ENCODE measurements around the gene TMPRSS4. TPM values are rescaled to one million over a fixed set of nuclear protein-coding genes. Genes with fewer than 3 reads are reported as not detected.

The TMPRSS4 gene
- total RNA-seq, 1 donor from 2014 or later = 12.1 TPM

GRCh38 chr11:118164885-118165284 lies 88.0 kb downstream of the TMPRSS4 start:
- H3K27me3 Mint-ChIP-seq = peaks cover 60% of the 10 kb centered on the region
- H3K4me1 Mint-ChIP-seq (ENCODE audit: low read depth) = no peaks in the 10 kb centered on the region
- no peak for TF ChIP-seq CTCF (IDR thresholded peaks at IDR 0.05; ENCODE audit: unreplicated experiment)
- no peak for DNase-seq (ENCODE audit: low spot score, unreplicated experiment)
- H3K36me3 Mint-ChIP-seq (ENCODE audit: insufficient read depth) = no peaks in the 10 kb centered on the region
- H3K4me3 Mint-ChIP-seq (ENCODE audit: low read depth) = no peak overlapping the region
- H3K27ac Mint-ChIP-seq = no peak overlapping the region
- no peaks in the 10 kb centered on the region for H3K9me3 Mint-ChIP-seq (ENCODE audit: low read depth)

- DNase-seq (ENCODE audit: low spot score, unreplicated experiment) = no peak
- H3K36me3 Mint-ChIP-seq (ENCODE audit: insufficient read depth) = no peaks in the 10 kb centered on the region
- peaks cover 69% of the 10 kb centered on the region for H3K27me3 Mint-ChIP-seq
- no peaks in the 10 kb centered on the region for H3K4me1 Mint-ChIP-seq (ENCODE audit: low read depth)
- no peaks in the 10 kb centered on the region for H3K9me3 Mint-ChIP-seq (ENCODE audit: low read depth)
- no peak overlapping the region for H3K4me3 Mint-ChIP-seq (ENCODE audit: low read depth)
- H3K27ac Mint-ChIP-seq = no peak overlapping the region
- TF ChIP-seq CTCF (IDR thresholded peaks at IDR 0.05; ENCODE audit: unreplicated experiment) = no peak
These were observed 89.8 kb downstream of the TMPRSS4 start for GRCh38 chr11:118166641-118167040.

GRCh38 chr11:118167253-118167652 lies 90.4 kb downstream of the TMPRSS4 start:
- Mint-ChIP-seq H3K27me3 (peaks cover 69% of the 10 kb centered on the region), H3K4me3 (ENCODE audit: low read depth) (no peak overlapping the region), H3K27ac (no peak overlapping the region), H3K4me1 (ENCODE audit: low read depth) (no peaks in the 10 kb centered on the region), H3K36me3 (ENCODE audit: insufficient read depth) (no peaks in the 10 kb centered on the region), H3K9me3 (ENCODE audit: low read depth) (no peaks in the 10 kb centered on the region)
- no peak for DNase-seq (ENCODE audit: low spot score, unreplicated experiment)
- no peak for TF ChIP-seq CTCF (IDR thresholded peaks at IDR 0.05; ENCODE audit: unreplicated experiment)

- Mint-ChIP-seq H3K4me3 (ENCODE audit: low read depth) (no peak overlapping the region), H3K9me3 (ENCODE audit: low read depth) (no peaks in the 10 kb centered on the region), H3K27me3 (peaks cover 71% of the 10 kb centered on the region), H3K4me1 (ENCODE audit: low read depth) (no peaks in the 10 kb centered on the region), H3K27ac (no peak overlapping the region), H3K36me3 (ENCODE audit: insufficient read depth) (no peaks in the 10 kb centered on the region)
- no peak for DNase-seq (ENCODE audit: low spot score, unreplicated experiment)
- TF ChIP-seq CTCF (IDR thresholded peaks at IDR 0.05; ENCODE audit: unreplicated experiment) = no peak
These were observed 91.0 kb downstream of the TMPRSS4 start for GRCh38 chr11:118167906-118168305.

- no peak overlapping the region for H3K27ac Mint-ChIP-seq
- H3K9me3 Mint-ChIP-seq (ENCODE audit: low read depth) = no peaks in the 10 kb centered on the region
- no peak overlapping the region for H3K4me3 Mint-ChIP-seq (ENCODE audit: low read depth)
- no peaks in the 10 kb centered on the region for H3K4me1 Mint-ChIP-seq (ENCODE audit: low read depth)
- DNase-seq (ENCODE audit: low spot score, unreplicated experiment) = no peak
- H3K27me3 Mint-ChIP-seq = peaks cover 71% of the 10 kb centered on the region
- H3K36me3 Mint-ChIP-seq (ENCODE audit: insufficient read depth) = no peaks in the 10 kb centered on the region
- no peak for TF ChIP-seq CTCF (IDR thresholded peaks at IDR 0.05; ENCODE audit: unreplicated experiment)
These were observed 91.4 kb downstream of the TMPRSS4 start for GRCh38 chr11:118168316-118168715.

All from progenitor cell of endocrine pancreas (in vitro differentiated cells).